HCT116 (cell line): Measurements from ENCODE around the gene TSPEAR. TPM values are rescaled to one million over a fixed set of nuclear protein-coding genes. Genes with fewer than 3 reads are reported as not detected.

Experiments used
- ATAC-seq: fragments of 200-7000 bp; cut with Tn5 transposase; 2 replicates; pipeline ENCODE4 v1.9.1; 2020; ENCODE audit warnings: mild to moderate bottlenecking, moderate library complexity
- BruUV-seq: library from RNA; stranded (reverse); fragments of 400-500 nt; replicated peaks from 2 replicates; lab custom pipeline; 2021; lab: Mats Ljungman, UMichigan
- CTCF ChIA-PET: fragments of 300-600 bp; sonication (Branson Sonifier 250); formaldehyde crosslinking; loops from one replicate; lab custom pipeline; 2021; ENCODE audit warnings: antibody characterized with exemption; lab: Charles Lee
- POLR2A ChIA-PET: fragments of 300-600, 350-600 bp; sonication (Branson Sonifier 250); formaldehyde crosslinking; loops from one replicate; lab custom pipeline; 2021; ENCODE audit warnings: antibody characterized with exemption; lab: Charles Lee
- RAD21 ChIA-PET, 2 experiments: fragments of 300-600 bp; sonication (Branson Sonifier 250); formaldehyde crosslinking; loops; one replicate each; lab custom pipeline; 2023; ENCODE audit warnings: low total read pairs in 2 of 2; ENCODE audit not compliant: uncharacterized antibody in 2 of 2, unreplicated experiment in 2 of 2, low non-redundant PET in 1 of 2; lab: Charles Lee
- DNase-seq: peaks from one replicate; pipeline ENCODE4 v3.0.0-alpha.2; 2010; ENCODE audit warnings: low read depth, low spot score
- H2AFZ ChIP-seq: fragments of 200-600 bp; shearing (Covaris generic), sonication (generic); 2 replicates; pipeline ENCODE4 v1.6.1; 2017; ENCODE audit warnings: low read depth, mixed run types, mixed read lengths, antibody characterized with exemption, low read length; ENCODE audit not compliant: poor library complexity, severe bottlenecking
- H3K27ac ChIP-seq: 2 replicates; pipeline ENCODE4 v1.5.1; 2012; ENCODE audit warnings: low read depth, low read length
- H3K27me3 ChIP-seq: fragments of 200-600 bp; sonication (generic); 2 replicates; pipeline ENCODE4 v1.6.1; 2016; ENCODE audit warnings: mixed run types, low read length, mixed read lengths; ENCODE audit not compliant: insufficient read depth
- H3K36me3 ChIP-seq, 2 experiments: fragments of 200-500 bp in 1 of 2; fragments of 200-600 bp in 1 of 2; sonication (Bioruptor generic) in 1 of 2; sonication (generic) in 1 of 2; 2 replicates each; pipeline versions ENCODE4 v1.5.1 to v1.6.1; 2014 to 2016; ENCODE audit warnings: low read length in 2 of 2, inconsistent platforms in 1 of 2, mixed read lengths in 1 of 2, mixed run types in 1 of 2; ENCODE audit not compliant: insufficient read depth in 2 of 2, control insufficient read depth in 1 of 2
- H3K4me1 ChIP-seq, 2 experiments: fragments of 200-600 bp in 1 of 2; sonication (generic) in 1 of 2; 2 replicates each; pipeline versions ENCODE4 v1.5.1 to v1.6.1; 2012 to 2017; ENCODE audit warnings: low read length in 2 of 2, inconsistent platforms in 1 of 2, mild to moderate bottlenecking in 1 of 2, mixed read lengths in 1 of 2, mixed run types in 1 of 2, moderate library complexity in 1 of 2; ENCODE audit not compliant: insufficient read depth in 2 of 2, control insufficient read depth in 1 of 2
- H3K4me2 ChIP-seq: fragments of 200-600 bp; sonication (generic); 2 replicates; pipeline ENCODE4 v1.6.1; 2017; ENCODE audit warnings: mixed run types, low read length, mixed read lengths
- H3K4me3 ChIP-seq, 2 experiments: fragments of 200-600 bp in 1 of 2; sonication (generic) in 1 of 2; replicated peaks in 1 of 2; 2 replicates each; pipeline ENCODE4 v1.5.1; 2011 to 2016; ENCODE audit warnings: low read length in 2 of 2, control low read depth in 1 of 2, low read depth in 1 of 2, mild to moderate bottlenecking in 1 of 2, mixed read lengths in 1 of 2, mixed run types in 1 of 2
- H3K79me2 ChIP-seq: fragments of 200-600 bp; sonication (generic); 2 replicates; pipeline ENCODE4 v1.6.1; 2017; ENCODE audit warnings: mild to moderate bottlenecking, mixed run types, low read length, moderate library complexity, mixed read lengths; ENCODE audit not compliant: insufficient read depth
- H3K9ac ChIP-seq: fragments of 200-600 bp; sonication (generic); 2 replicates; pipeline ENCODE4 v1.6.1; 2016; ENCODE audit warnings: low read length, mixed read lengths
- H3K9me2 ChIP-seq: fragments of 200-600 bp; sonication (generic), shearing (Covaris generic); 2 replicates; pipeline ENCODE4 v1.6.1; 2017; ENCODE audit warnings: mixed run types, mild to moderate bottlenecking, moderate library complexity; ENCODE audit not compliant: insufficient read depth
- H3K9me3 ChIP-seq, 2 experiments: fragments of 200-500 bp in 1 of 2; fragments of 200-600 bp in 1 of 2; sonication (Bioruptor generic) in 1 of 2; sonication (generic) in 1 of 2; 2 replicates each; pipeline ENCODE4 v1.6.1; 2014 to 2017; ENCODE audit warnings: low read length in 2 of 2, mixed read lengths in 2 of 2, inconsistent platforms in 1 of 2, low read depth in 1 of 2, mild to moderate bottlenecking in 1 of 2, mixed run types in 1 of 2, moderate library complexity in 1 of 2; ENCODE audit not compliant: control insufficient read depth in 1 of 2, insufficient read depth in 1 of 2
- H4K20me1 ChIP-seq: fragments of 200-600 bp; sonication (generic), shearing (Covaris generic); 2 replicates; pipeline ENCODE4 v1.6.1; 2017; ENCODE audit warnings: mixed run types, mild to moderate bottlenecking, moderate library complexity; ENCODE audit not compliant: insufficient read depth
- ATF3 ChIP-seq: IDR thresholded peaks from 2 replicates; pipeline ENCODE4 v1.6.1; 2012
- EGR1 ChIP-seq: IDR thresholded peaks from 2 replicates; pipeline ENCODE4 v1.6.1; 2012; ENCODE audit warnings: low read depth
- ELF1 ChIP-seq: IDR thresholded peaks from 2 replicates; pipeline ENCODE4 v1.6.1; 2012; ENCODE audit warnings: low read depth, borderline replicate concordance
- EZH2phosphoT487 ChIP-seq: fragments of 200-600 bp; IDR thresholded peaks from 2 replicates; pipeline ENCODE4 v1.6.1; 2018; ENCODE audit warnings: antibody characterized with exemption, borderline replicate concordance
- FOSL1 ChIP-seq: IDR thresholded peaks from 2 replicates; pipeline ENCODE4 v1.6.1; 2012; ENCODE audit warnings: low read depth
- POLR2AphosphoS5 ChIP-seq: IDR thresholded peaks from 2 replicates; pipeline ENCODE4 v1.6.1; 2011; ENCODE audit warnings: mild to moderate bottlenecking, low read depth, low read length, moderate library complexity
- RAD21 ChIP-seq: IDR thresholded peaks from 2 replicates; pipeline ENCODE4 v1.6.1; 2012; ENCODE audit warnings: low read depth, mild to moderate bottlenecking
- YY1 ChIP-seq: IDR thresholded peaks from 2 replicates; pipeline ENCODE4 v1.6.1; 2011; ENCODE audit warnings: low read length, low read depth, moderate library complexity, mild to moderate bottlenecking; ENCODE audit not compliant: insufficient replicate concordance; ENCODE audit errors: extremely low read depth
- ZFX ChIP-seq: fragments of 450-650 bp; IDR thresholded peaks from 2 replicates; pipeline ENCODE4 v1.6.1; 2017
- ZNF274 ChIP-seq: fragments of 200-500 bp; sonication (Bioruptor generic); IDR thresholded peaks from 2 replicates; pipeline ENCODE4 v1.6.1; 2014; ENCODE audit warnings: mild to moderate bottlenecking, low read depth, low read length, inconsistent platforms
- intact Hi-C: fragments of 100-400 bp; cut with micrococcal nuclease; formaldehyde crosslinking; loops from 2 replicates; pipeline ENCODE4 v1.10.0; 2022
- total RNA-seq: library from RNA; stranded (reverse); gene quantifications from one replicate; pipeline ENCODE4 v1.2.1, GENCODE V29; 2021; ENCODE audit not compliant: unreplicated experiment

The TSPEAR gene
- total RNA-seq, 1 experiment from 2014 or later: not detected

GRCh38 chr21:44571296-44571695 is 140.1 kb downstream of the TSPEAR start:
- no peaks in the 10 kb centered on the region for H3K9me2 ChIP-seq
- TF ChIP-seq RAD21 (no peak), EGR1 (no peak), ATF3 (no peak), YY1 (no peak), FOSL1 (no peak), ZNF274 (no peak), POLR2AphosphoS5 (no peak), ELF1 (no peak), ZFX (no peak)
- TF ChIP-seq, all 23 proteins: peak for 0
- BruUV-seq: no TSS peak
- Histone ChIP-seq H3K9ac (no peak overlapping the region), H3K27me3 (peaks cover 6% of the 10 kb centered on the region), H4K20me1 (no peaks in the 10 kb centered on the region), H3K79me2 (no peaks in the 10 kb centered on the region), H3K9me3 (no peaks in the 10 kb centered on the region), H3K4me2 (no peak overlapping the region), H3K27ac (no peak overlapping the region), H3K36me3 (no peaks in the 10 kb centered on the region), H2AFZ (no peak overlapping the region), H3K4me3 (no peak overlapping the region), H3K4me1 (peaks cover 0 to 3% of the 10 kb centered on the region in 2 experiments; a peak in 1 of 4 replicates)
- ATAC-seq: no peak
- intact Hi-C loops: no loop called here
- DNase-seq: no peak
- RAD21 ChIA-PET: no interaction called here
- CTCF ChIA-PET: no interaction called here
- POLR2A ChIA-PET: no interaction called here

GRCh38 chr21:44569861-44570517 is 141.4 kb downstream of the TSPEAR start:
- H3K79me2 ChIP-seq: no peaks in the 10 kb centered on the region
- H3K9me2 ChIP-seq: no peaks in the 10 kb centered on the region
- no peak for DNase-seq
- TF ChIP-seq EZH2phosphoT487: no peak
- no peak for TF ChIP-seq ZFX
- ChIA-PET POLR2A (no interaction called here), CTCF (no interaction called here), RAD21 (no interaction called here)
- ATAC-seq: no peak
- no peak overlapping the region for H2AFZ ChIP-seq
- no peak overlapping the region for H3K4me2 ChIP-seq
- BruUV-seq: no TSS peak
- H3K4me1 ChIP-seq: peaks cover 0 to 3% of the 10 kb centered on the region in 2 experiments; a peak in 1 of 4 replicates
- peaks cover 6% of the 10 kb centered on the region for H3K27me3 ChIP-seq
- intact Hi-C loops: loop anchor here (10.0 kb wide), 1 partner anchor 105 kb away; no protein-coding TSS in a partner anchor
- H3K9ac ChIP-seq: no peak overlapping the region
- no peaks in the 10 kb centered on the region for H3K36me3 ChIP-seq
- no peaks in the 10 kb centered on the region for H3K9me3 ChIP-seq
- H4K20me1 ChIP-seq: no peaks in the 10 kb centered on the region
- H3K27ac ChIP-seq: no peak overlapping the region
- H3K4me3 ChIP-seq: no peak overlapping the region
